H1 (cell line): ENCODE results near the gene KRTAP10-5. TPM values are rescaled to one million over a fixed set of nuclear protein-coding genes. Genes with fewer than 3 reads are reported as not detected.

Experiments
- BACH1 ChIP-seq: IDR thresholded peaks from 2 replicates; pipeline ENCODE4 v1.6.1; 2012; ENCODE audit warnings: low read length, improper control_type of control experiment
- BCL11A ChIP-seq, 2 experiments: IDR thresholded peaks; one replicate each; pipeline ENCODE4 v1.6.1; 2011; ENCODE audit warnings: low read depth in 2 of 2, low read length in 2 of 2, mild to moderate bottlenecking in 2 of 2
- CHD7 ChIP-seq: fragments of 300-600 bp; sonication (generic); IDR thresholded peaks from 2 replicates; pipeline ENCODE4 v1.7.1; 2012; ENCODE audit warnings: low read length, moderate library complexity, mild to moderate bottlenecking, inconsistent platforms; ENCODE audit not compliant: insufficient replicate concordance
- GTF2F1 ChIP-seq: IDR thresholded peaks from 2 replicates; pipeline ENCODE4 v1.6.1; 2012; ENCODE audit warnings: low read depth, low read length, improper control_type of control experiment, borderline replicate concordance
- KDM1A ChIP-seq: fragments of 200-600, 300-600 bp; sonication (generic); IDR thresholded peaks from 2 replicates; pipeline ENCODE4 v1.7.1; 2016; ENCODE audit warnings: mild to moderate bottlenecking, low read length, borderline replicate concordance
- SP2 ChIP-seq: IDR thresholded peaks from 2 replicates; pipeline ENCODE4 v1.6.1; 2012; ENCODE audit warnings: mild to moderate bottlenecking, low read length, inconsistent platforms
- TBP ChIP-seq: IDR thresholded peaks from 2 replicates; pipeline ENCODE4 v1.6.1; 2011; ENCODE audit warnings: low read depth, low read length, improper control_type of control experiment
- polyA plus RNA-seq, 7 experiments: library from polyadenylated mRNA; depleted of rRNA in 3 of 7; stranded (reverse) in 5 of 7; unstranded in 2 of 7; fragments of >200 nt in 5 of 7; fragments of 200-250 nt in 2 of 7; gene quantifications; 1 replicate in 5 of 7; 2 replicates in 1 of 7; 4 replicates in 1 of 7; pipeline versions ENCODE4 v1.2.1 to v1.2.3, GENCODE V29; 2011 to 2013; ENCODE audit warnings: missing spikeins in 2 of 7, mixed read lengths in 2 of 7
- total RNA-seq: library from RNA; stranded (reverse); fragmentation: NEBNext Ultra II Directional; extraction: Animal tissue kit (Norgen Biotek cat#: 25700); gene quantifications from 2 replicates; pipeline ENCODE4 v1.2.1, GENCODE V29; 2021

The KRTAP10-5 gene
- total and polyA plus RNA-seq, 2 of the 8 experiments (the other 6 are each of a cell fraction or from before 2014, with no cell fraction given), result 0.09 TPM; not detected in 1

GRCh38 chr21:44552136-44552535, 28.3 kb downstream of the KRTAP10-5 start (continued):
- TF ChIP-seq CHD7 (no peak), GTF2F1 (no peak), BACH1 (no peak), TBP (no peak), SP2 (no peak), BCL11A (IDR thresholded peaks at IDR 0.05; ENCODE audit: low read depth in 2 of 2, low read length in 2 of 2) (no peak), KDM1A (no peak)
